ENCODE data around the gene PHOSPHO2.
"Not testable (repeated sequence)": the region's sequence is repeated elsewhere in the genome, so short reads cannot be mapped to it uniquely, and the experiment has no call there.

The PHOSPHO2 gene

DNA sequence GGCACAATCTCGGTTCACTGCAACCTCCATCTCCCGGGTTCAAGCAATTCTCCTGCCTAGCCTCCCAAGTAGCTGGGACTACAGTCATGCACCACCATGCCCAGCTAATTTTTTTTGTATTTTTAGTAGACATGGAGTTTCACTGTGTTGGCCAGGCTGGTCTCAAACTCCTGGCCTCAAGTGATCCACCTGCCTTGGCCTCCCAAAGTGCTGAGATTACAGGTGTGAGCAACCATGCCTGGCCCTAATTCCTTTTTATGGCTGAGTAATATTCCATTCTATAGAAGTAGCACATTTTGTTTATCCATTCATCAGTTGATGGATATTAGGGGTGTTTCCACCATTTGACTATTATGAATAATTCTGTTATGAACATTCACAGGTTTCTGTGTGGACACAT, 9.6 kb upstream of the PHOSPHO2 start:
- DNase-seq, result not testable (repeated sequence)

DNA sequence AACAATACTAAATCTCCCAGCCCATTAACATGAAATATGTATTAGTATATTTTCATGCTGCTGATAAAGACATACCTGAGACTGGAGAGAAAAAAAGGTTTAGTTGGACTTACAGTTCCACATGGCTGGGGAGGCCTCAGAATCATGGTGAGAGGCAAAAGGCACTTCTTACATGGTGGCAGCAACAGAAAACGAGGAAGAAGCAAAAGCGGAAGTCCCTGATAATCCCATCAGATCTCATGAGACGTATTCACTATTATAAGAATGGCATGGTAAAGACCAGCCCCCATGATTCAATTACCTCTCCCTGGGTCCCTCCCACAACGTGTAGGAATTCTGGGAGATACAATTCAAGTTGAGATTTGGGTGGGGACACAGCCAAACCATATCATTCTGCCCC, 7.4 kb upstream of the PHOSPHO2 start:
- DNase-seq, result not testable (repeated sequence)

DNA sequence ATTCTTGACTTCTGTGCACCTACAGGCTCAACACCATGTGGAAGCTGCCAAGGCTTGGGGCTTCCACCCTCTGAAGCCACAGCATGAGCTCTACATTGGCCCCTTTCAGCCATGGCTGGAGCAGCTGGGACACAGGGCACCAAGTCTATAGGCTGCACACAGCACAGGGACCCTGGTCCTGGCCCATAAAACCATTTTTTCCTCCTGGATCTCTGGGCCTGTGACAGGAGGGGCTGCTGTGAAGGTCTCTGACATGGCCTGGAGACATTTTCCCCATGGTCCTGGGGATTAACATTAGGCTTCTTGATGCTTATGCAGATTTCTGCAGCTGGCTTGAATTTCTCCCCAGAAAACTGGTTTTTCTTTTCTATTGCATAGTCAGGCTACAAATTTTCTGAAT, 6.3 kb upstream of the PHOSPHO2 start:
- not testable (repeated sequence) for DNase-seq

DNA sequence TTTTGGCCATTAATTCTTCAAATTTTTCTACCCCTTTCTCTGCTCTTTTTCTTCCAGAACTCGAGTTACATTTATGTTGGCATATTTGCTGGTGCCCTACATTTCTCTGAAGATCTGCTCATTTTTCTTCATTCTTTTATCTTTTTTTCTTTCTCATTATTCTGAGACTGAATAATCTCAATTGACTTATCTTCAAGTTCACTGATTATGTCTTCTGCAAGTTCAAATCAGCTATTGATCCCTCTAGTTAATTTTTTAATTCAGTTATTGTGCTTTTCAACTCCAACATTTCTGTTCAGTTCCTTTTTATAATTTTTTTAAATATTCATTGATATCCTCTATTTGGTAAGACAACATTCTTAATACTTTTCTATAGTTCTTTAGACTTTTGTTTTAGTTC, 3.3 kb upstream of the PHOSPHO2 start:
- no peak for DNase-seq

DNA sequence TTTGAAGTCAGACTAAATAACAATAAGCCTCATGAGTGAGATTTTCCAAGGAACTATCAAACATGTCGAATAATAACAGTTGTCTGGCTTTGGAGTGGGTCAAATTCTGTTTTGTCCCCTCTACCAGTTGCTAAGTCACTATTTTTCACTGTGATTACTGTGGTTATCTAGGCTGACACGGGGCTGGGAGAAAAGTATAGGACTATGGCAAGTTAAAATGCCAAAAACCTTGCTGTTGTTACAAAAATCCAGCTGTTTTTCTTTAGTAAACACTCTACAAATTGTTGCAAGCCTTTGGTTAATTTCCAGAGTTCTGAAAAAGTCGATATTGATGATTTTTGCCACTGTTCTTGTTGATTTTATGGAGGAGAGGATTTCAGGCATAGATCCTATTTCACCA, 1.6 kb upstream of the PHOSPHO2 start:
- DNase-seq, result no peak

DNA sequence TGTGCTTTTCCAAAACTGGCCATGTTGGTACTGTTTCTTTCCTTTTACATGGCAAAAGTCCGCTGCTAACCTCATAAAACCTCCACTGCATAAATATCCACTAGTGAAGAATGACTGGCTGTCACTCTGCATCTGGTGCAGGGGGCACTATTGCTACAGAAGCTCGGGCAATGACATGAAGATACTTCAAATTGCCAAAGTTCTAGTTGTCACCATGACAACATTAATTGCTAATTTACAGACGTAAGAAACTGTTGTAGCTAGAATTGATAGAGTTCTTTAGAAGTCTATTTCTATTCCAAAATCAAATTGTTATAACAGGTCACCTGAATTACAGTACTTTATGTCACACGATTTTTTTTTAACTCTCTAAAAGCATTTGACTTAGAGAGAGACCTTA, 909 bp upstream of the PHOSPHO2 start:
- DNase-seq, result no peak

DNA sequence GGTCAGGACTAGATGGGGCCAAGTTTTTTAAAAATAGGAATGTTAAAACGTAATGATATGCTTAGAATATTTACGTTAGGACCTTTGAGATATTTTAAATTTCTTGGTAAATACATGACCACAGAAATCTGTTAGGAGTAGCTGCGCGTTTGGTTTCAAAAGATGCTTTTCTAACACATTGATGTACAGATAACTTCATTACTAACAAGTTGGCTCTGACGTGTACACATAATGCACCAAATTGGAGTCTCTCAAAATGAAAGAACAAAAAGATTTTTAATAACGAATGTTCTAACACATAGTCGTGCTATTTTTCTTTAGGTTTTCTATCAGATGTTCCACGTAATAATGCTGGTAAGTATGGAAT, 608 bp downstream of the PHOSPHO2 start:
- no peak for DNase-seq

DNA sequence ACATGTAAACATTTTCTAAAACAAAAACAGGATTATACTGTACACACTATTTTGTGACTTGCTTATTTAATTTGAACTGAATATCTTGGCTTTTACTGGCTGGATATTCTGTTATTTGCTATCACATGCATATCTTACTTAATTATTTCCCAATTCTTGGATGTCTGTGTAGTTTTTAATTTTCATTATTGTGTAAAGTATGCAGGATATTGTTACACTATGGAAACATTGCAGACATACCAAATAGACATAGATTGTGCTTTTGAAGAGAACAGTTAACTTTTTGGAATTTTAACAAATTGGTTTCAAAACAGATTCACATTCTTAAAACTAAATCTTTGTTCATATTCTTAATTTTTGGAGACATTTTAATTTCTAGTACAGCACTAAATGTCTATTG, 2.1 kb downstream of the PHOSPHO2 start:
- DNase-seq, result no peak

DNA sequence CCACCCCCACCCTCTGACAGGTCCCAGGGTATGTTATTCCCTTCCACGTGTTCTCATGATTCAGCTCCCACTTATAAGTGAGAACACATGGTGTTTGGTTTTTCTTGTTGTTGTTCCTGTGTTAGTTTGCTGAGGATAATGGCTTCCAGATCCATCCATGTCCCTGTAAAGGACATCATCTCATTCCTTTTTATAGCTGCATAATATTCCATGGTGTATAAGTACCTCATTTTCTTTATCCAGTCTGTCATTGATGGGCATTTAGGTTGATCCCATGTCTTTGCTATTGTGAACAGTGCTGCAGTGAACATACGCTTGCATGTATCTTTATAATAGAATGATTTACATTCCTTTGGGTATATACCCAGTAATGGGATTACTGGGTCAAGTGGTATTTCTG, 4.9 kb downstream of the PHOSPHO2 start:
- DNase-seq, result not testable (repeated sequence)

DNA sequence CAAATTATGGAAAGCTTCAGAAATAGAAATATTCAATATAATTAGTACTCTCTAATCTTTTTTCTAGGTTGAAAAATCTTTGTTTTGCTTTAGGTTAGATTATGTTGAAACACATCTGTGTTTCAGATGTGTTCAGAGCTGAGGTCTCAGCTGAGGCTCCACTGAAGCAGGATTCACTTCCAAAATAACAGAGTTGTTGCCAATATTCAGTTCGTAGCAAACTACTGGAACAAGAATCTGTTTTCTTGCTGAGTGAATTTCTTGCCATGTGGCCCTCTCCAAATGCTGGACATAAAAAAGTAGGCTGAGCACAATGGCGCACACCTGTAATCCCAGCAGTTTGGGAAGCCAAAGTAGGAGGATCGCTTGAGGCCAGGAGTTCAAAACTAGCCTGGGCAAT, 8.7 kb downstream of the PHOSPHO2 start:
- no peak for DNase-seq

DNA sequence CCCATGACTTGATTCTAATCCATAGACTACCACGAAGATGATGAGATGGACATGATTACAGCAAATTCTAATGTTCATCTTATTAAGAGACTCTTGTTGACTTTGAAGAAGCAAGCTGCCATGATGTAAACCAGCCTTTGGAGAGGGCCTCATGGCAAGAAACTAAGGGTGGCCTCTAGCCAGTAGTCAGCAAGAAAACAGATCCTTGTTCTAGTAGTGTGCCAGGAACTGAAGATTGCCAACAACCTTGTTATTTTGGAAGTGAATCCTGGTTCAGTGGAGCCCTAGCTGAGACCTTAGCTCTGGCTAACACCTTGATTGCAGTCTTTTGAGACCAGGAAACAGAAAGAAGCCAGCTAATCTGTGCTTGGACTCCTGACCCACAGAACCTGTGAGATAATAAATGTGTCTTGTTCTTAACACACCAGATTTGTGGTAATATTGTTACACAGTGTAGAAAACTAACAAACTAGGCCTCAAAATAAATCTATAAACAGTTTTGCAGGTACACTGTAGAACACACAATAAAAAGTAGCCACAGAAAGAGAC, 10.0 kb downstream of the PHOSPHO2 start:
- no peak for DNase-seq

DNA sequence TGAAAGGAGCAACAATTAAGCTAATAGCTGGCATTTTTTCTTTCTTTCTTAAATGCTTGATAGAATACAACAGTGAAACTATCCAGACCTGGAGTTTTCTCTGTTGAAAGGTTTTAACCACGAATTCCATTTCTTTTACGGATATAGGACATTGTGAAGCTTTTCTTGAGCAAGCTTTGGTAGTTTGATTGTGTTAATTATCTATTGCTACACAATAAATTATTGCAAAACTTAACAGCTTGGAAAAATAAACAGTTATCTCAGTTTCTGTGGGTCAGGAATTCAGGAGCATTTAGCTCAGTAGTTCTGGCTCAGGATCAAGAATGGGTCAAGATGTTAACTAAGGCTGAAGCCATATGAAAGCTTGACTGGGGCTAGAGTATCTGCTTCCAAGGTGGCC, 11.7 kb downstream of the PHOSPHO2 start:
- no peak for DNase-seq

DNA sequence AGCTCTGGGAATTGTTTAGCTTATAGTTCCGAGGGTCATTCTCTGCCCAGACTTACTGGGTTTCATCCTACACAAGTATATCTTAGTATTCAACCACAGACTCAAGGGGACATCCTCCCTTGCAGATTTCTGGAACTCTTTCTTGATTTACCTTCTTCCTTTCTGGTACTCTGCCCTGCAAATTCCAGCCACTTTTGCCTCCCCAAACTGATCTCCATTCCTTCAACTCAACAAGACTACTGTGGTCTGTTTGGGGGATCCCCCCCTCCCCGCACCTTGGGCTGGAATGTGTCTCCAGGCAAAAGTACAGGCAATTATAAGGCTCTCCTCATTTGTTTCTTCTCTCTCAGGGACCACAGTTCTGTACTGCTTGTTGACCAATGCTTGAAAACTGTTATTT, 13.4 kb downstream of the PHOSPHO2 start:
- DNase-seq, result no peak

DNA sequence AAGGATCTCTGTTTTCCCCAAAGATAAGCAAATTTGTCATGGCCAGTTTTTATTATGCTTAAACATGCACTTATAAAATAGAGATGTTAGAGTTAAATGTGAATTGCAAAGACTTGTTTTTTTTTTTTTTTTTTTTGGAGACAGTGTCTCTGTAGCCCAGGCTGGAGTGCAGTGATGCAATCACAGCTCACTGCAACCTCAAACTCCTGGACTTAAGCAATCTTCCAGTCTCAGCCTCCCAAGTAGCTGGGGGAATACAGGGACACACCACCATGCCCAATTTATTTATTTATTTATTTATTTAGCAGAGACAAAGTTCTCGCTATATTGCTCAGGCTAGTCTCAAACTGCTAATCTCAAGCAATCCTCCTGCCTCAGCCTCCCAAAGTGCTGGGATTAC, 15.1 kb downstream of the PHOSPHO2 start:
- no peak for DNase-seq

DNA sequence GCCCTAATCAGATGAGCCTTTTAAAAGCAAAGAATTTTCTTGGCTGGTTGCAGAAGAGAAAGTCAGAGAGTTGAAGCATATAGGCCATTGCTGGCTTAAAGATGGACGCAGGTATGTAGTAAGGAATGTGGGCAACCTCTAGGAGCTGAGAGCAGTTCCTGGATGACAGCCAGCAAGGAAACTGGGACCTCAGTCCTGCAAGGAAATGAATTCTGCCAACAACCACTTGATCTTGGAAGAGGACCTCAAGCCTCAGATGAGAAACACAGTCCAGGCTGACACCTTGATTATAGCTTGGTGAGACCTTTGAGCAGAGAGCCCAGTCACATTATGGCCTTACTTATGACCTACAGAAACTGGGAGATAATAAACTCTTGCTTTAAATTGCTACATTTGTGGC, 15.7 kb downstream of the PHOSPHO2 start:
- no peak for DNase-seq

DNA sequence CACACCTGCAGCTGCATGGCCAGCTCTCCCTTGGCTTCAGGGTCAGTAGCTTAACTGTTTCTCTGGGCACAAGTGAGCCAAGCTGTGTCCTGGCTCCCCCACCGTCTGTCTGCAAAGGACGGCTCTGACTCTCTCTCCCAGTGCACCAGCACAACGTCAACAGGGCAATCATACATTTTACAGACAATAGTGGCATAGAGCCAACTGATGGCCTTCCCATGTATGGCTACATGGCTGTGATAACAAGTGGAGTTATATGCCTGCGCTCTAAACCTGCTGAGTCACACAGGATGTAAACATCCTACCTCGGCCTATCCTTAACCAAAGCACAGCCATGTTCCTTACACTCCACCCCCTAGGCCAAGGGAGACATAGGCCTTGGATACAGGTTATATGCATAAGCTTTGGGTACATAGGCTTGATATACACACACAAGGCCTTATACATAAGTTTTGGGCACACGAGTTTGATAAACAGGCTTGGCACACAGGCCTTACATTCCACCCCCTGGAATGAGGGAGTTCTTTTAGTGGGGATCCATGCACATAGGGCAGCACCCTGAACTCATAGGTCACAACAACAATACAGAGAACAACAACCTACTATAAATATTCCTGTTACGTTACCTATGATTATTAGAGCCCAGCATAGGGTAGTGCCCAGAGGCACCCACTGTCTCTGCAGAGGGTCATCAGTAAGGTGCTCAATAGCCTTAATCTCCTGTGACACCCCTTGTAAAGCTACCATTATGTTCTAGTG, 17.7 kb downstream of the PHOSPHO2 start:
- no peak for DNase-seq

DNA sequence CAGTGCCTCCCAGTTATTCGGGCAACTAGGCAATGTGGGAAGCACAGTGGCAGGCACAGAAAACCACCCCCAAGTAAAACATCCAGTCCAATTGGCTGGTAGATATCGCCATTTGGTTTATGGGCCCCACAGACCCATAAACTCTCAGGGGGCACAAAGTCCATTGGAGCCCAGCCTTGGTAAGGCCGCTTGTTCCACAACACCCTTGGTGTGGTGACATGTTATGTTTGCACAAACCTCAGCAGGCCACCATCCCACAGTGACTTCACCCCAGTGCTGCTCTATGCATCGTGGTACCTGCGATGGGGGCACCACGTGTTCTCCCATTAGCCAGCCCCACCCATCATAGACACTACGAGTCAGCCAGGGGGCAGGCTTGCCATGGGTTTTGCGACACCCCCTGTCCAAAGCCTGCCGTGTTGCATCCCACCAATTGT, 18.5 kb downstream of the PHOSPHO2 start:
- DNase-seq, result no peak

DNA sequence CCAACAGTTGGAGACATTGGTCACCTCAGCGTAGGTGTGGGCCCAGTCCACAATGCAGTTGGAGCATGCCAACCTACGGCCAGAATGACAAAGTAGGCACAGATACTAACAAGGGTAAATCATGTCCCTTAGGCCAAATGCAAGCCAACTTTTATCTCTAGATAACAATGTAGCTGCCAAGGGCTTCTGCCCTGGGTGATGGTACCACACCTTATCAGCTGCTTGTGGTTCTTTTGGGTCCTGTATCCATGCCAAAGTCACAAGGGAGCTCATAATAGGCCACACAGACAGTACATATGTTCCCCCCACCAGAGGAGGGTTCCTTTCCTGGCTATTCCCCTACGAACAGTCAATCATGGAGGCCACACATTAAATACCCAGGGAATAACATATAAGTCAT, 19.1 kb downstream of the PHOSPHO2 start:
- no peak for DNase-seq

DNA sequence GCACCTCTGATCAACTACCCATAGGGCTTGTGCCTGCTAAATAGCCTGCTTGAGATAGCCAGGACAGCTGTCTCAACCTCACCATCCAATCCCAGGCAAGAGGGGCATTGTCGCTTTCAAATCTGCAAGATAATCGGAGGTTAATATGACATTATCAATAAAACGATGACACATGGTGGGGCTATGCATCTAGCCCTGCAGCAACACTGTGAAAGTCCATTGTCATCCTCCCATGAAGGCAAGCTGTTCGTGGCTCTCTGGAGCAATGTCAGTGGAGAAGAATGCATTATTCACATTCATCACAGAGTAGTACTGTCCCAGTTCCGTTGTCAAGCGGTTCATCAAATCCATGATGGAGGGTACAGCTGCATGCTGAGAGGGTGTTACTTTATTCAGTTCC, 20.4 kb downstream of the PHOSPHO2 start:
- DNase-seq, result no peak

DNA sequence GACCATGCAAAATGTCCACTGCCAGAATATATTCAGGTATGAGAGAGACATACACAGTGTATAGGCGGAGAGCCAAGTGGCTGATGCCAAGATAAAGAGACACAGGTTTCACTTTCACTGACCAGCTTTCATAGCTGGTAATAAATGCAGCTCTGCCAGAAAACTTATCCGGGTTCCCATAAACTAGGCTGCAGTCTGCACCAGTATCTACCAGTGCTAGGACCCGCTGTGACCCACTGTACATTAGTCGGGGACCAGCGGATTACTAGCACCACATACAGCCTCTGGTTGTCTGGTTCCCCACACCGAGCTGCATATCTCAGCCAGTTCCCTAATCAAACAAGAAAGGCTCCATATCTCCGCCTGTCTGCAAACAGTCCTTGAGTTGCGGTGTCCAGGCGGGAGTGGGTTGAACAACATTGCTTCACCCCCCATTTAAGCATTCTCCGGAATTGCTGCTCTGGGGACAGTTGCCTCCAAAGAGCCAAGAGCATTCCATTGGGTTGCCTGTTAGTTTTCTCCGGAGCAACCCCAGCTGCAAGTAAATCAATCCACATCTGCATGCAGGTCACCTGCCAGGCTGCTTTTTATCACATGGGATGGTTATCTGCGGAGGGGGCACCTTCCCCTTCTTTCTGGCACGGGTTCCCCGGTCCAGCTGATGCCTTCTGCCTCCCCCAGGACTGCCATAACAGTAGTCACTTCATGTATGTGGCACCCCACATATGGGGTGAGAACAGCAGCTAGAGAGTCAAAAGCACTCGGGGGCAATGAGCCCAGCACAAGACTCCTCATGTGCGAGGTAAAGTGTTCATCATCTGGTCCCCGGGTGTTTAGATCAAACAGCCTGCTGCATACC, 21.3 kb downstream of the PHOSPHO2 start:
- no peak for DNase-seq

DNA sequence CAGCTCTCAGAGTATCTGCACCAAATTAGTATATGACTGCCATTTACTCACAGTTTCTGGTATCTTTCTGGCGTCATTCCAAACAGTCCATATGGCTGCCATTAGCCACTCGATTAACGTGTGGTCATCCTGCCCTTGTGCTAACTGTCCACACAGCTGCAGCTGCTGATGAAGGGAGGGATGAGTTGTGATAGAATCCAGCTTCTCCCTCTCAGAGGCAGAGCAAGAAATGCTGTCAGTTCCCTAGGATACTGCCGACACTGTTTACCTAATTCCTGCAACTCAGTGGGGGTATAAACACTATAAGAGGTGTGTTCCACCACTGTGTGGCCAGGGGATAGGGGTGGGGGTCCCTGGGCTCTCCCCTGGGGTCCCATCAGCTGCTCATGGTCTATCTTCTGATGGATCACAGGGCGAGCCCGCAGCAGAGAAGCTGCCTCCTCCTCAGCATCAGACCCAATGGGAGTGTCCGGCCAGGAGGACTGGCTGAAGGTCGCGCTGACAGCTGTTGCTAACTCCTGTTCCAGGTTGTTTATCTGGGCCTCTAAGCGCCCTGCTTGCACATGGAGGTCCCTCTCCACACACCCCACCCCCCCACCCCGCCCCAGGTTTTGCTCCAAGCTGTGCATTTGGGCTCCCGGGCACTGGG, 22.1 kb downstream of the PHOSPHO2 start:
- DNase-seq, result no peak

DNA sequence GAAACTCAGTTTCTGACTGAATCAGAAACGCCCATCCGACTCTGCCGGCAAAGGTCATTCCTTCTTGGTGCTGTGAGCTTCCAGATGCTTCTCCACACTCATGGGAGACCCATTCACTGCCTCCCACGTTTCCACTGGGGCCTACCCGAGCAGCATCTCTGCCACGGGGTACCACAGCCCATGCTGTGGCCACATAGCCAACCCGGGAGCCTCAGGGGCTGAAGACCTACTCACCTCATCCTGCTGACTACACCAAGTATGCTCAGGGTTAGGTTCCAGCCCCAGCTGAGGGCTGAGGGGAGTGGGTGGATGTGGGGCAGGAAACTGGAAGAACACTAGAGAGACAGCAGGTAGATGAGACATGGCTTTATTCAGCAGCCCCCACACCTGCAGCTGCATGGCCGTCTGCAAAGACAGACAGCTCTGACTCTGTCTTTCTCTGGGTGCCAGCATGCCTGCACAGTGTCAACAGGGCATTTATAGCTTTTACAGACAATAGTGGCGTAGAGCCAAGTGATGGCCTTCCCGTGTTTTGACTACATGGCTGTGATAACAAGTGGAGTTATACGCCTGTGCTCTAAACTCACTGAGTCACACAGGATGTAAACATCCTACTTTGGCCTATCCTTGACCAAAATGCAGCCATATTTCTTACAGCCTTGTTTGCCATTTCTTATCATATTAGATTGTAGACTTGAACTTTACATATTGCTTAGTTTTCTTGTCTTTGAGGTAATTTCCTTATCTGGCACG, 22.8 kb downstream of the PHOSPHO2 start:
- no peak for DNase-seq

DNA sequence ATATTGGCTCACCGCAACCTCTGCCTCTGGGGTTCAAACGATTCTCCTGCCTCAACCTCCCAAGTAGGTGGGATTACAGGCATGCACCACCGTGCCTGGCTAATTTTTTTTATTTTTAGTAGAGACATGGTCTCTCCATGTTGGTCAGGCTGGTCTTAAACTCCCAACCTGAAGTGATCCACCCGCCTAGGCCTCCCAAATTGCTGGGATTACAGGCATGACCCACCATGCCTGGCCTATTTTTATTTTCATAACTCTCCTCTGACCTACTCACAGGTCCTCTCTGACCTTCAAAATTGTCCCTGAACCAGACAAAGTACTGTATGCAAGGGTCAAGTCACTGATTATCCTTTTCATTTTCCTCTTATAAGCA, 23.4 kb downstream of the PHOSPHO2 start:
- DNase-seq, result no peak
